Suprapubic skin (tissue), 4 donors: Measurements from ENCODE around the gene CFAP100. TPM values are rescaled to one million over a fixed set of nuclear protein-coding genes. Genes with fewer than 3 reads are reported as not detected.

ENCODE experiments used
- DNase-seq, 2 donors: peaks; one replicate each; pipeline ENCODE4 v3.0.0-alpha.2; 2019; ENCODE audit warnings: low spot score in 2 of 2
- H3K27ac ChIP-seq: fragments of 200-600 bp; sonication (generic); one replicate; pipeline ENCODE4 v1.5.1; 2019
- H3K27me3 ChIP-seq: fragments of 200-600 bp; sonication (generic); one replicate; pipeline ENCODE4 v1.5.1; 2019
- H3K36me3 ChIP-seq: fragments of 200-600 bp; sonication (generic); one replicate; pipeline ENCODE4 v1.5.1; 2019
- H3K4me1 ChIP-seq: fragments of 200-600 bp; sonication (generic); one replicate; pipeline ENCODE4 v1.5.1; 2019
- H3K4me3 ChIP-seq: fragments of 200-600 bp; sonication (generic); one replicate; pipeline ENCODE4 v1.5.1; 2019; ENCODE audit warnings: mild to moderate bottlenecking
- H3K9me3 ChIP-seq: fragments of 200-600 bp; sonication (generic); one replicate; pipeline ENCODE4 v1.5.1; 2019
- EP300 ChIP-seq: sonication (generic); formaldehyde crosslinking; IDR thresholded peaks from one replicate; pipeline ENCODE4 v1.6.1; 2017; ENCODE audit warnings: antibody characterized with exemption
- POLR2A ChIP-seq, 2 donors: fragments of 450-650 bp; IDR thresholded peaks; one replicate each; pipeline ENCODE4 v1.6.1; 2017; ENCODE audit warnings: antibody characterized with exemption in 2 of 2, mild to moderate bottlenecking in 2 of 2, moderate library complexity in 2 of 2
- POLR2AphosphoS5 ChIP-seq, 3 donors: sonication (generic); formaldehyde crosslinking; IDR thresholded peaks; one replicate each; pipeline ENCODE4 v1.6.1; 2017; ENCODE audit warnings: antibody characterized with exemption in 3 of 3
- WGBS: methylation state at CpG from one replicate; pipeline ENCODE4 v1.1.5; 2018; 5-methylcytosine and 5-hydroxymethylcytosine counted together
- total RNA-seq, 4 donors: library from RNA; depleted of rRNA; stranded (reverse); fragments of >200 nt; gene quantifications; one replicate each; pipeline ENCODE4 v1.1.0, GENCODE V29; 2016
- TF ChIP-seq, protein P1 (sequence below), 2 donors: fragments of 200-600 bp in 1 of 2; fragments of 450-650 bp in 1 of 2; sonication (generic) in 1 of 2; IDR thresholded peaks; one replicate each; pipeline ENCODE4 v1.5.1; 2016 to 2019; ENCODE audit warnings: antibody characterized with exemption in 2 of 2, mild to moderate bottlenecking in 1 of 2, moderate library complexity in 1 of 2

The CFAP100 gene
- total RNA-seq, 4 donors from 2014 or later = not detected

DNA sequence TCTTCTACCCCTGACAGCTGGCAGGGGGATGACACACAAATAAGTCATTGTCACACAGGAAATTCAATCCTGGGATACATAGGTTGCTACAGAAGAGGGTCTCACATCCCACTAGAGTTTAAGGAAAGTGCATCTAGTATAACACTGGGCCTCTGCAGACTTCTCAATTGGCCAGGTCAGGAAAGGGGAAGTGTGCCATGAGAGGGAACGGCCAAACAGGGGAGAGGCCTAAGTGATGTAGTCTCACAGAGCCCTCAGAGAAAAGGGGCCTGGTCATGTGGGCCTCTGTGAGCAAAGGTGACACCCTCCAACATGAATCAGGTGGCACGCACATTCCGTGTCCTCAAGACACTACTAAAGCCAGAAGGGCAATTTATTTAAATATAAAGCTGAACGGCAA, 69.8 kb downstream of the CFAP100 start:
- 84% methylated on average over 4 of the region's 4 CpGs for WGBS
- Histone ChIP-seq H3K27ac (no peak overlapping the region), H3K9me3 (no peaks in the 10 kb centered on the region), H3K4me3 (no peak overlapping the region), H3K27me3 (no peaks in the 10 kb centered on the region), H3K4me1 (peaks cover 13% of the 10 kb centered on the region), H3K36me3 (peaks cover 100% of the 10 kb centered on the region)
- DNase-seq = peak in 1 of 2 donors; percentile 29
- TF ChIP-seq POLR2A (IDR thresholded peaks at IDR 0.05) (no peak), POLR2AphosphoS5 (IDR thresholded peaks at IDR 0.05) (no peak), EP300 (no peak)
- TF ChIP-seq, protein P1, sequence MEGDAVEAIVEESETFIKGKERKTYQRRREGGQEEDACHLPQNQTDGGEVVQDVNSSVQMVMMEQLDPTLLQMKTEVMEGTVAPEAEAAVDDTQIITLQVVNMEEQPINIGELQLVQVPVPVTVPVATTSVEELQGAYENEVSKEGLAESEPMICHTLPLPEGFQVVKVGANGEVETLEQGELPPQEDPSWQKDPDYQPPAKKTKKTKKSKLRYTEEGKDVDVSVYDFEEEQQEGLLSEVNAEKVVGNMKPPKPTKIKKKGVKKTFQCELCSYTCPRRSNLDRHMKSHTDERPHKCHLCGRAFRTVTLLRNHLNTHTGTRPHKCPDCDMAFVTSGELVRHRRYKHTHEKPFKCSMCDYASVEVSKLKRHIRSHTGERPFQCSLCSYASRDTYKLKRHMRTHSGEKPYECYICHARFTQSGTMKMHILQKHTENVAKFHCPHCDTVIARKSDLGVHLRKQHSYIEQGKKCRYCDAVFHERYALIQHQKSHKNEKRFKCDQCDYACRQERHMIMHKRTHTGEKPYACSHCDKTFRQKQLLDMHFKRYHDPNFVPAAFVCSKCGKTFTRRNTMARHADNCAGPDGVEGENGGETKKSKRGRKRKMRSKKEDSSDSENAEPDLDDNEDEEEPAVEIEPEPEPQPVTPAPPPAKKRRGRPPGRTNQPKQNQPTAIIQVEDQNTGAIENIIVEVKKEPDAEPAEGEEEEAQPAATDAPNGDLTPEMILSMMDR (IDR thresholded peaks at IDR 0.05) = no peak

DNA sequence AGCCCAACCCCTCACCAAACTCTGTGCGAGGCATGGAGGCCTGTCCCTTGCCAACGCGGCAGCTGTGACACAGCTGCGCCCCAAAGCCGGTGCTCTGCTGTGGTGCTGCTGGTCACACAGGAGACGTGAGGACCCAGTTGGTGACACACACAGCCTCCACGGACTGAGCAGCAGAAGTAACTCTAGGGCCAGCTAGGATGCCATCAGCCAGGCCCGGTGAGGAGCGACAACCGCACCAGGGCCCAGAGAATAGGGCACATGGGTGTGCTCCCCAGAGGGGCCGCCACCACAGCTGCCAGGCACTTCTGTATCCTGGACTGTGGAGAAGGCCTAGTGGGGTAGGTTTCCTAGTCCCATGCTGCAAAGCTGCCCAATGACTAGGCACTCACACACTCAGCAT, 70.3 kb downstream of the CFAP100 start:
- H3K4me3 ChIP-seq = no peak overlapping the region
- H3K9me3 ChIP-seq = no peaks in the 10 kb centered on the region
- TF ChIP-seq EP300 = no peak
- TF ChIP-seq, protein P1 (IDR thresholded peaks at IDR 0.05) = no peak
- no peak for TF ChIP-seq POLR2A (IDR thresholded peaks at IDR 0.05)
- TF ChIP-seq POLR2AphosphoS5 (IDR thresholded peaks at IDR 0.05) = no peak
- 86% methylated on average over 6 of the region's 11 CpGs for WGBS
- peaks cover 100% of the 10 kb centered on the region for H3K36me3 ChIP-seq
- H3K27me3 ChIP-seq = no peaks in the 10 kb centered on the region
- peak in 1 of 2 donors; percentile 42 for DNase-seq
- no peak overlapping the region for H3K27ac ChIP-seq
- H3K4me1 ChIP-seq = peaks cover 13% of the 10 kb centered on the region

DNA sequence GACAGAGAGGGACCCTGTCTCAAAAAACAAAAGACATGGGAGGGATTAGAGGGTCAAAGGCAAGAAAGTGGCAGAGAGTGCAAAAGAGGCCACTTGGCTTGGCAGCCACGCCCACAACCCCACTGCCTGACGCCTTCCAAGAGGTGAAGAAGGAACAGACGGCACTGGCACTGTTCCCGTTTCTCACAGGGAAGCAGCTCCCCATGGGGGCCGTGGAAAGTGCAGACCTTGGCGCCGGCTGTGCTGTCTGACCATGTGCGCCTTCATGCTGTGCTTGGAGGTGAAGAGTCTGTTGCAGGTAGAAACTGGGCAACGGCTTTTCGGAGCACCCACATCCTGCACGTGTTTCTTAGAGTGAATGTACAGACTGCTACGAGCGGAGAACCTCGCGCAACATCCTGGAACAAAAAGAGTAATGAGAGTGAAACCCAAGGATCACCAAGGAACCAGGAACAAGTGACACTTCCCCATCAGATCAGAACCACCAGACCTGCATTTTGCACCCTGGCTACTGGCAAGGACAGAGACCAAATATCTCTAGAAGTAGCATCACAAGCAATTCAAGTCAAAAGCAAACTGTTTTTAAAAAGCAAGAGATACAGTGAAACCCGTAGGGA, 71.3 kb downstream of the CFAP100 start:
- WGBS = 80% methylated on average over 15 of the region's 16 CpGs
- H3K36me3 ChIP-seq = peaks cover 100% of the 10 kb centered on the region
- TF ChIP-seq POLR2AphosphoS5 (IDR thresholded peaks at IDR 0.05) (no peak), EP300 (no peak), POLR2A (IDR thresholded peaks at IDR 0.05) (no peak)
- TF ChIP-seq, protein P1 (IDR thresholded peaks at IDR 0.05) = no peak
- peaks cover 13% of the 10 kb centered on the region for H3K4me1 ChIP-seq
- H3K4me3 ChIP-seq = no peak overlapping the region
- H3K9me3 ChIP-seq = no peaks in the 10 kb centered on the region
- DNase-seq = peak; percentile 52 to 76
- no peaks in the 10 kb centered on the region for H3K27me3 ChIP-seq
- no peak overlapping the region for H3K27ac ChIP-seq

DNA sequence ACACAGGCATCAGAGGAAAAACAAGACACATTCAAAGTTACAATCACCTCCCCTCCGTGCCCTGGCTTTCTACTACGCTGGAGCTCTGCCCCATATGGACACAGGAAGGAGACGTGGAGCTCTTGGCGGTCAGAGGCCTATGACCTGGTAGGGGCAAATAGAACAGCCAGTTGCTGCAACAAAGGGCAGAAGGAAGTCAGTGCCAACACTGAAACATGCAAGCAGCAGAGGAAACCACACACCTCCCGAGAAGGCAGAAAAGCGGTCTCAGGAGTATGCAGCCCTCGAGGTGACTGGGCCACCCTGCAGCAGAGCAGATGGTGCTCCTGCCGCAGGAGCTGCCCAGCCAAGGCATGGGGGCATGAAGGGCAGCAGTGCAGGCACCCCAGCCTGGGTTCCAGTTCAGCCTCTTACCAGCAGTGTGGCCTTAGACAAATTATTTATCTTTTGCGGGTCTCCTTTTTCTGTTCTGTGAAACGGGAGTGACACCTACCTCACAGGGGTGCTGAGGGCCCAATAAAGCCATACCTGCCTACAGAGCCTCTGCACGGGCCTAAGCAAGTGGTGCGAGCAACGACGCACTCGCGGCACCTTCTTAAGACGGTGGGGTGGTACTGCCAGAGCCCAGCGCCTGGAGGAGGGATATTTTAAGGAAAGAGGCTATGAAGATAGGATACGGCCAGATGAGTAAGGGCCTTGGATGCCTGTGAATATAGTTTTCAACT, 72.3 kb downstream of the CFAP100 start:
- Histone ChIP-seq H3K9me3 (no peaks in the 10 kb centered on the region), H3K36me3 (peaks cover 90% of the 10 kb centered on the region), H3K4me3 (no peak overlapping the region), H3K27me3 (no peaks in the 10 kb centered on the region), H3K4me1 (peaks cover 22% of the 10 kb centered on the region), H3K27ac (no peak overlapping the region)
- DNase-seq = peak; percentile 27 to 52
- WGBS = 90% methylated on average over 16 of the region's 19 CpGs
- no peak for TF ChIP-seq POLR2A (IDR thresholded peaks at IDR 0.05)
- TF ChIP-seq, protein P1 (IDR thresholded peaks at IDR 0.05) = no peak
- TF ChIP-seq EP300 = no peak
- no peak for TF ChIP-seq POLR2AphosphoS5 (IDR thresholded peaks at IDR 0.05)

DNA sequence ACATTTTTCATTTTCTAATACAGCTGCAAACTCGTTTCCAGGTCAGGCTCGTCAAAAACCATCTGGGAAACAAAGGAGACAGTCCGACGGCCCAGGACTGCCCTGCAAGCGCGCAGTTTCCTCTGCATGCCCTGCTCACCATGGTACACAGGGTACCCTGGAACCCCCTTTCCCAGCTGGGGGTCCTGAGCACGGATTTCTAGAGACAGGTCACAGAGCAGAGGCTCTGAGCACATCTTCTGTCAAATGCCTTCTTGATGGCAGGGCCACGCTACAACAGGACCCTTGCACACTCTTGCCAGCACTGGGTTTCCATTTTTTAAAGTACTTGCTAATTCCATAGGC, 72.9 kb downstream of the CFAP100 start:
- H3K36me3 ChIP-seq = peaks cover 85% of the 10 kb centered on the region
- DNase-seq = peak; percentile 31 to 55
- TF ChIP-seq POLR2A (IDR thresholded peaks at IDR 0.05) = no peak
- TF ChIP-seq, protein P1 (IDR thresholded peaks at IDR 0.05) = no peak
- H3K4me1 ChIP-seq = peaks cover 27% of the 10 kb centered on the region
- H3K9me3 ChIP-seq = no peaks in the 10 kb centered on the region
- no peaks in the 10 kb centered on the region for H3K27me3 ChIP-seq
- no peak overlapping the region for H3K27ac ChIP-seq
- WGBS = 78% methylated on average over 8 of the region's 8 CpGs
- H3K4me3 ChIP-seq = no peak overlapping the region
